HPDE6-E6E7 (cell line): ENCODE data around the gene PPP2R5E.
A peak's percentile ranks its signal among the peaks of the same experiment; 100 is the strongest.

Experiments
- DNase-seq: peaks from one replicate; pipeline ENCODE4 v3.0.0; 2011; ENCODE audit warnings: missing footprints; ENCODE audit errors: extremely low spot score

PPP2R5E gene

DNA sequence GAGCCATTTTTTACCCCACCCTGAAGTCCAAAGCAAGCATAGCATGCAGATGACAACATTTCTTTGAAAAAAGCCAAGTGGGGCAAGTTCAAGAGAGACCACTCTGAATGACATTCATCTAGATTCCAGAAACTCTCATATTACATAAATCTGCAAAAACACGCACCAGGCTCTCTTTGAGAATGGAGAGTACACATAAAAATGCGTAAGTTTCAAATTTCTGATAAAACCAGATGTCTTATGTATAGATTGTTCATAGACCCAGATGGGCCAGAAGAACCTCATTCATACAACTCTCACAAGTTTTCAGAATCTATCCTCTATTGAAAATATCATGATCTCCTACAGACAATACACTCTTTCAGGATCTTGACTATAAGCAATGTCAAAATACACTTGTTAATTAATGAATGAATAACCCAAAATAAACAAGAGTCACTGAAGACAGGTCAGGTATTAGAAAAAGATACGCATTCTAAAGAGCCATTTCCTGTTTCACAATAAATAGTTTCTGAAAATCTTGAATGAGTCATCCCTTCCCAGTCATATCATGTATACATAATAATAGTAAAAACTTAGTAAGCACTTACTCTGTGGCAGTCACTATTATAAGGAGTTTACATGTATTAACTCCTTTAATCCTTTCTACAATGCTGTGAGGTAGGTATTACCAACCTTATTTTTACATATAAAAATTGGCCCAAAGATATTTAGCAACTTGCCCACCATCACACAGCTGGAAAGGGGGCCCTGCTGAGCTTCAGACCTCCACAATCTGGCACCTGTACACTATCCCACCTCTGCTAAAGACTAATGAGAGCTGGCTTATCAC, 72.0 kb downstream of the PPP2R5E start:
- DNase-seq, result peak; percentile 59

DNA sequence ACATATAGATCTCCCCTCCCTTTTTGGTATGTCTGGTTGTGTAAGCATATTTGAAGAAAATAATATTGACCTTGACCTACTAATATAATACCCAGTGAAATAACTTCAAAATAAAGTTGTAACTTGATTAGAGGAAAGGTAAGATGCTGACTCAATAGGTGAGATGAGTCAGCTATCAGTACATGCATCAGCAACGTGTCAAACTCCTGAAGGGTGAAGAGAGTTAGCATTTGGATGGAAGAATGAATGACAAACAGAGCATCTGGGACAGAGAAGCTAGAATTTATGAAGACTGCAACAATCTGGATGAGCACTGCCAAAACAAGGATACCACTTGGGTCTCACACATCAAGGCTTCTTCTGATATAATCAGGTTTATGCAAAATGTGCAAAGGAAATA, 74.9 kb downstream of the PPP2R5E start:
- peak; percentile 54 for DNase-seq

- no peak for DNase-seq
Measured at GRCh38 chr14:63467440-63468072, 75.6 kb downstream of the PPP2R5E start.

DNA sequence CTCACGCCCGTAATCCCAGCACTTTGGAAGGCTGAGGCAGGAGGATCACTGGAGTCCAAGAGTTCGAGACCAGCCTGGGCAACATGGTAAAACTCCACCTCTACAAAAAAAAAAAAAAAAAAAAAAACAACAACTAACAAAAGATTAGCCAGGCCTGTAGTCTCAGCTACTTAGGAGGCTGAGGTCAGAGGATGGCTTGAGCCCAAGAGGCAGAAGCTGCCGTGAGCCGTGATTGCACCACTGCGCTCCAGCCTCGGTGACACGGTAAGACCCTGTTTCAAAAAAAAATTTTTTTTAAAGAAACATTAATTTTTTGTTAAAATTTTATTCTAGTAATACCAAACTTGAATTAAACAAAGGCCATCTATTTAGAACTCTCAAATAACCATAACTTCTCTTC, 77.8 kb downstream of the PPP2R5E start:
- DNase-seq, result no peak

DNA sequence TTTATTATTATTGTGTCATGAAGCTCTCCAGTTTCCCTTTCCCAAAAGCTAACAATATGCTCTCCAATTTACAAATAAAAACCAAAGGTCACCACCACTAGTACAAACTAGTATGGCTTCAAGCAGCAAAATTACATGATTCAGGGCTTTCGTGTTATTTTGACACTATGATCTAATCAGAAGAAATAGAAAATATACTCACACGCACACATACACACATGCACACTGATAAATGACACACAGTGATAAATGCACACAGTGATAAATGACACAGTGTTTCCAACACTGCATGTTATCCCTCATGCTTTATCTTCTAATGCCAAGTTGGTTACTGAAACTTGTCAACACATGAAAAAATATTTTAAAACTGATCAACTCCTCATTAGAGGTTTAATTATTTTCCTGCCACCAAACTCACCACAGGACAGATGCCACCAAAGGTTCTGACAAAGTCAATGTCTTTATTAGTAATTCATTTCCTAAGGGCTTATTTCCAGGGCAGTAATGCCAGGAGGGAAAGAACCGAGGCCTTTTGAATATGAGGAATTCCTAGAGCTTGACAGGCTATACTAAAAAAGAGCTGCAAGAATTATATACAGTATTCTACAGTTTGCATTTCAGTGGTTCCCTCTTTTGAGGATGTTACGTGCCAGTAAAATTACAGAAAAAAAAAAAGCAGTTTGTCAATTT, 82.4 kb downstream of the PPP2R5E start:
- DNase-seq, result no peak

GRCh38 chr14:63459738-63460137, 83.4 kb downstream of the PPP2R5E start:
- DNase-seq, result no peak

DNA sequence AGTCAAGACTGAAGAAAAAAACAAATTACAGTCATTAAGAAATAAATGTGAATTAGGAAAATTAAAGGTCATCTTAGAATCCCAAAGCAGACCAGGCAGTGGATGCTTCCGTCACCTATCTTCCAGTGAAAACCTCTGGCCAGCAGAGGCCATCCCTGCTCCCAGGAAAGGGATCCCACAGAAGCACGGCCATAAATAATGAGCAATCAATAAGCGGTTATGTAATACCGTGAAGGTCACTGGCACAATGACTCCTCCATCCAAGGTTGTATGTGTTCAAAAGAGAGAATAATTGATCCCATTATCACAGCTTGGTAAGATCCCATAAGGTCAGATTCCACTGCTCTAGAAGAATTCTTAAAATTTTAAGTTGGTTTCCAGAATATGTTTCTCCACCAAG, 85.7 kb downstream of the PPP2R5E start:
- DNase-seq, result no peak

GRCh38 chr14:63454863-63455622, 88.1 kb downstream of the PPP2R5E start:
- DNase-seq, result no peak

DNA sequence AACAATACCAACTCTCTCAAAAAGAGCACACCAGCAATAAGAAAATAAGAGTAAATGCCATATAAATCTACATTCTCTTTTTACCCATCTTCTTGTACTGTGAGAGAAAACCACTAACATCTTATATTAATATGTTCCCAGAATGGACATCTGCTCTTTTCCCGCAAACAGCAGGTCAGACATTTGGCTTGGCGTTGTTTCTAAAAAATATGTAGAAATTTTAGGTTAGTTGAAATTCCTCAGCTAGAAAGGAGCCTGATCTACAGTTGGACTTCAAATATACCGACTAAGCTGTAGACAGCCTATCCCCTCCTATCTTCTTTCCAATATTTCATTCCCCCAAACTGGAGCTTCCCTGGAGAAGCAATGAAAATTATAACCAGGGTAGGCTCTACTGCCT, 88.7 kb downstream of the PPP2R5E start:
- no peak for DNase-seq

- DNase-seq, result no peak
Measured at GRCh38 chr14:63453443-63453936, 89.7 kb downstream of the PPP2R5E start.

- DNase-seq, result no peak
Measured at GRCh38 chr14:63452796-63453195, 90.4 kb downstream of the PPP2R5E start.

- peak; percentile 67 for DNase-seq
Measured at GRCh38 chr14:63448841-63449240, 94.3 kb downstream of the PPP2R5E start.

GRCh38 chr14:63444588-63444987, 98.6 kb downstream of the PPP2R5E start:
- no peak for DNase-seq

GRCh38 chr14:63443988-63444387, 99.2 kb downstream of the PPP2R5E start:
- DNase-seq, result no peak

DNA sequence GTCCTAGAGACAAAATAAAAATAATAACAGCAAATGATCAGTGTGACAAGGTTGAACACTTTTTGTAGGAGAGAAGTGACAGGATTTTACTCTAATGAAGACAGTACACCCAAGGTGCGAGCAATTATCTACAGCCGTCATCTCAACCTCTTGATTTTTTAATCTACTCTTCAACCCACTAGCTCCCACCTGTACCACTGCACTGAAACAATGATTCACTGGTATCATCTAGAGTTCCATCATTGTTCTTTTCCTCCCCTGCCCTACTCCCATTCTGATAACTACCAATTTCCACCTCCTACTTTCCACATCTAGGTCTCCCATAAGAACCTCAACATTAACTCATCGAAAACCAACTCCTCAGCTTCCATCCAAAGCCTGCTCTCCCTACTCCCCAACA, 99.8 kb downstream of the PPP2R5E start:
- no peak for DNase-seq

GRCh38 chr14:63438065-63438757, 105.0 kb downstream of the PPP2R5E start:
- DNase-seq, result peak; percentile 87

- DNase-seq, result no peak
Measured at GRCh38 chr14:63436286-63437098, 106.7 kb downstream of the PPP2R5E start.

GRCh38 chr14:63435838-63436237, 107.3 kb downstream of the PPP2R5E start:
- no peak for DNase-seq

GRCh38 chr14:63435204-63435603, 108.0 kb downstream of the PPP2R5E start:
- DNase-seq, result no peak

- no peak for DNase-seq
Measured at GRCh38 chr14:63432888-63433552, 110.2 kb downstream of the PPP2R5E start.
